ENCODE results near the gene PTPRT. TPM values are rescaled to one million over a fixed set of nuclear protein-coding genes. Genes with fewer than 3 reads are reported as not detected.

The PTPRT gene
- polyA plus RNA-seq, 1 experiment = not detected

- TF ChIP-seq CTCF (IDR thresholded peaks at IDR 0.05; ENCODE audit: insufficient read depth, low read depth, low read length) = no peak
- Histone ChIP-seq H3K4me3 (ENCODE audit: low read depth, low read length) (no peak overlapping the region), H3K36me3 (ENCODE audit: control insufficient read depth, insufficient read depth, low read length) (no peaks in the 10 kb centered on the region), H3K27me3 (ENCODE audit: control insufficient read depth, insufficient read depth, low read length) (no peaks in the 10 kb centered on the region)
- CTCF ChIA-PET = no interaction called here
- POLR2A ChIA-PET = no interaction called here
- DNase-seq (ENCODE audit: low read depth) = no peak
Measured at GRCh38 chr20:43052532-43052931, 137.2 kb downstream of the PTPRT start.

GRCh38 chr20:43046966-43047365 is 142.7 kb downstream of the PTPRT start:
- H3K36me3 ChIP-seq (ENCODE audit: control insufficient read depth, insufficient read depth, low read length) = no peaks in the 10 kb centered on the region
- ChIA-PET CTCF (interaction anchor here (1.1 kb wide), 1 partner anchor 1308 kb away, joined by 3 read pairs; no protein-coding TSS in a partner anchor), POLR2A (no interaction called here)
- no peak overlapping the region for H3K4me3 ChIP-seq (ENCODE audit: low read depth, low read length)
- H3K27me3 ChIP-seq (ENCODE audit: control insufficient read depth, insufficient read depth, low read length) = no peaks in the 10 kb centered on the region
- TF ChIP-seq CTCF (IDR thresholded peaks at IDR 0.05; ENCODE audit: insufficient read depth, low read depth, low read length) = no peak
- DNase-seq (ENCODE audit: low read depth) = no peak

- CTCF ChIA-PET = no interaction called here
Measured at GRCh38 chr20:43043887-43044286, 145.8 kb downstream of the PTPRT start.

GRCh38 chr20:43040427-43040826 is 149.3 kb downstream of the PTPRT start:
- CTCF ChIA-PET = no interaction called here
- no peak for DNase-seq (ENCODE audit: low read depth)
- POLR2A ChIA-PET = no interaction called here

More at GRCh38 chr20:43043887-43044286, 145.8 kb downstream of the PTPRT start:
- no peak for DNase-seq (ENCODE audit: low read depth)
- TF ChIP-seq CTCF (IDR thresholded peaks at IDR 0.05; ENCODE audit: insufficient read depth, low read depth, low read length) = no peak
- POLR2A ChIA-PET = no interaction called here
- no peak overlapping the region for H3K4me3 ChIP-seq (ENCODE audit: low read depth, low read length)
- no peaks in the 10 kb centered on the region for H3K36me3 ChIP-seq (ENCODE audit: control insufficient read depth, insufficient read depth, low read length)
- H3K27me3 ChIP-seq (ENCODE audit: control insufficient read depth, insufficient read depth, low read length) = no peaks in the 10 kb centered on the region

GRCh38 chr20:43037605-43038309 is 151.9 kb downstream of the PTPRT start:
- no peak for DNase-seq (ENCODE audit: low read depth)

More at GRCh38 chr20:43040427-43040826, 149.3 kb downstream of the PTPRT start:
- no peak for TF ChIP-seq CTCF (IDR thresholded peaks at IDR 0.05; ENCODE audit: insufficient read depth, low read depth, low read length)
- Histone ChIP-seq H3K36me3 (ENCODE audit: control insufficient read depth, insufficient read depth, low read length) (no peaks in the 10 kb centered on the region), H3K4me3 (ENCODE audit: low read depth, low read length) (no peak overlapping the region), H3K27me3 (ENCODE audit: control insufficient read depth, insufficient read depth, low read length) (no peaks in the 10 kb centered on the region)

More at GRCh38 chr20:43037605-43038309, 151.9 kb downstream of the PTPRT start:
- CTCF ChIA-PET = interaction anchor here (0.7 to 1.3 kb wide), 2 partner anchors 16 to 25 kb away, joined by 3 to 4 read pairs; no protein-coding TSS in a partner anchor
- H3K4me3 ChIP-seq (ENCODE audit: low read depth, low read length) = no peak overlapping the region
- H3K27me3 ChIP-seq (ENCODE audit: control insufficient read depth, insufficient read depth, low read length) = no peaks in the 10 kb centered on the region
- no peak for TF ChIP-seq CTCF (IDR thresholded peaks at IDR 0.05; ENCODE audit: insufficient read depth, low read depth, low read length)
- POLR2A ChIA-PET = no interaction called here
- H3K36me3 ChIP-seq (ENCODE audit: control insufficient read depth, insufficient read depth, low read length) = no peaks in the 10 kb centered on the region

Data from BJ (cell line).